Stimulated activated CD8-positive, alpha-beta memory T cell treated with anti-CD3 and anti-CD28 coated beads, Interleukin-15, amount 100 ng/mL, for 1 hour (primary cell): Measurements from ENCODE around the gene DMRTC2.
A peak's percentile ranks its signal among the peaks of the same experiment; 100 is the strongest.

ENCODE experiments used
- DNase-seq: peaks from one replicate; pipeline ENCODE4 v3.0.0-alpha.2; 2020; ENCODE audit warnings: low read depth

The DMRTC2 gene

GRCh38 chr19:41847351-41848105 lies 2.7 kb downstream of the DMRTC2 start:
- no peak for DNase-seq

DNA sequence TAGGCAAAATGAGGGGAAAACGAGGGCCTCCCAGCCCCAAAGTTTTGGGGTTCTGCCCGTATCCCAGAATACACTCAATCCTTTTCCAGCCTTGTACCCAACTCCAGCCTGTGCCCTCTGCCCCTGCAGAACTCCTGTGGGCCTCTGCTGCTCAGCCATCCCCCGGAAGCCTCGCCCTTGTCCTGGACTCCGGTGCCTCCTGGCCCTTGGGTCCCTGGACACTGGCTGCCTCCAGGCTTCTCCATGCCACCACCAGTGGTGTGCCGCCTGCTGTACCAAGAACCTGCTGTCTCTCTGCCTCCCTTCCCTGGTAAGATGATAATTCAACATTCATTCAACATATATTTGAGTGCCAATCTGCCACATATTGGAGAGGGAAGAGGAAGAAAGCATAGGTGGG lies 3.8 kb downstream of the DMRTC2 start:
- DNase-seq = no peak

GRCh38 chr19:41849067-41849466 lies 4.2 kb downstream of the DMRTC2 start:
- DNase-seq = no peak

GRCh38 chr19:41850381-41850780 lies 5.5 kb downstream of the DMRTC2 start:
- no peak for DNase-seq

DNA sequence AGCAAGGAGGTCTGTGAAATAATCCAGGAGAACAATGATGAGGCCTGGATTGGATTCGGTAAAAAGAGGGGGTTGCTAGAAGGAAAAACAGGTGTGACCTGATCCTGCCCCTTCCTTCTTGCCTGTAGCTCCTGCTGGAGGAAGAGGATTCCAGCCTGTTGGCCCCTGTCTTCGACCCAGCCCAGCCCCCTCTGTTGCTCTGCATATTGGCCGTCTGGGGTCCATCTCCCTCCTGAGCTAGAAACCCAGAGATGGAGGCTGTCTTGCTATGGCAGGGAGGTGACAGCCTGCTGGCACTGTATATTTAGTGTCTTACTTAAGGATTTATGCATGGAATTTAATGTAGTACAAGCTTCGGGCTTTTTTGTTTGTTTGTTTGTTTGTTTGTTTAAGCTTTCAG lies 6.6 kb downstream of the DMRTC2 start:
- DNase-seq = no peak

GRCh38 chr19:41853344-41853743 lies 8.5 kb downstream of the DMRTC2 start:
- DNase-seq = no peak

- no peak for DNase-seq
These were observed 8.9 kb downstream of the DMRTC2 start for GRCh38 chr19:41853768-41854167.

- no peak for DNase-seq
These were observed 14.4 kb downstream of the DMRTC2 start for GRCh38 chr19:41859213-41859617.

DNA sequence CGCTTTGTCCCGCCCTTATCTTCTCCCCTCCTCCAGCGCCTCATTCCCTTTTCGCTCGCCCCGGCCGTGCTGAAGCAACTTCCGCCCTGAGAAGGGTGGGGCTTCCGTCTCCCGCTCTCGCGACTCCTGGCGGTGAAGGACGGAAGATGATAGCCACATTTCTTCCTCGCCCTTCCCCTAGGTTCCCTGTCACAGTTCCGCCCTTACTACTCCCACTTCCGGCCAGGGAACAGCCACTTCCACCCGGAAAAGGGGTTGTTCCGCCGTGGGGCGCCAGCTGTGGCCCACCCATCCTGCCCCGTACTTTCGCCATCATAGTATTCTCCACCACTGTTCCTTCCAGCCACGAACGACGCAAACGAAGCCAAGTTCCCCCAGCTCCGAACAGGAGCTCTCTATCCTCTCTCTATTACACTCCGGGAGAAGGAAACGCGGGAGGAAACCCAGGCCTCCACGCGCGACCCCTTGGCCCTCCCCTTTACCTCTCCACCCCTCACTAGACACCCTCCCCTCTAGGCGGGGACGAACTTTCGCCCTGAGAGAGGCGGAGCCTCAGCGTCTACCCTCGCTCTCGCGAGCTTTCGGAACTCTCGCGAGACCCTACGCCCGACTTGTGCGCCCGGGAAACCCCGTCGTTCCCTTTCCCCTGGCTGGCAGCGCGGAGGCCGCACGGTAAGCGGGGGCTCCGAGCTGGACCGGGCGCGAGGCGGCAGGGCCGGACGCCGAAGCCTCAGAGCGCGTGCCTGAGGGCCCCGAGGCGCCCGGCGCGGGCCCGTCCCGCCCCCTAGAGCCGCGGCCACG lies 15.0 kb downstream of the DMRTC2 start, which contains the start of gene RPS19:
Gene RPS19 (plus strand): TSS at position 638 of the 801 bp plus-strand sequence. CDS start 520 bp downstream, outside the sequence.
- peak; percentile 98 for DNase-seq

DNA sequence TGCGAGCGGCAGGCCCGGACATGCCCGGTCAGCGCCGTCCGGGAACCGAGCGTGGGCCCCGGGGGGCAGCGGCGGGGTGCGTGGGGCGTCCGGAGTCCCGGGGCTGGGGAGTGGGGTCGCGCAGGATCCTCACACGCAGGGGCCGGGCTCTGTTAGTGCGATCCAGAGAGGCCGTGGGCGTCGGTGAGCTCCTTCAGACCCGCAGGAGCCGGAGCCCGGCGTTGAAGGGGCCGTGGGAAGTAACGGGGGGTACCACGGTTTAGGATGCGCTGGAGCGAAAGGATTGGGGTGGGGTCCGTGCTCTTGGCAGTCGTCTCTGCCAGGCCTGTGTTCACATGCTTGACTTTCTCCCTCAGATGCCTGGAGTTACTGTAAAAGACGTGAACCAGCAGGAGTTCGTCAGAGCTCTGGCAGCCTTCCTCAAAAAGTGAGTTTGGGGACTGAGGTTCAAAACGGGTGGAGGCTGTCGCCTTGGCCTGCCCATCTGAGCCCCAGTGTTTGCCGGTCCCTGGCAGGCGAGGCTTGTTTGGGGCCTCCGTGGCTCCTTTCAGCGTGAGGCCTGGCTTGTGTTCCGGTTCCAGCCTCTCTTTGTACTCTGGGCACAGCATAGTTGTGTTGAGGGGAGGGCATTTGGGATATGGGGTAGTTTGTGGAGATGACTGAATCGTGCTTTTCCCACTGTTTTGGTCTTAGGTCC lies 15.7 kb downstream of the DMRTC2 start:
- DNase-seq = no peak

DNA sequence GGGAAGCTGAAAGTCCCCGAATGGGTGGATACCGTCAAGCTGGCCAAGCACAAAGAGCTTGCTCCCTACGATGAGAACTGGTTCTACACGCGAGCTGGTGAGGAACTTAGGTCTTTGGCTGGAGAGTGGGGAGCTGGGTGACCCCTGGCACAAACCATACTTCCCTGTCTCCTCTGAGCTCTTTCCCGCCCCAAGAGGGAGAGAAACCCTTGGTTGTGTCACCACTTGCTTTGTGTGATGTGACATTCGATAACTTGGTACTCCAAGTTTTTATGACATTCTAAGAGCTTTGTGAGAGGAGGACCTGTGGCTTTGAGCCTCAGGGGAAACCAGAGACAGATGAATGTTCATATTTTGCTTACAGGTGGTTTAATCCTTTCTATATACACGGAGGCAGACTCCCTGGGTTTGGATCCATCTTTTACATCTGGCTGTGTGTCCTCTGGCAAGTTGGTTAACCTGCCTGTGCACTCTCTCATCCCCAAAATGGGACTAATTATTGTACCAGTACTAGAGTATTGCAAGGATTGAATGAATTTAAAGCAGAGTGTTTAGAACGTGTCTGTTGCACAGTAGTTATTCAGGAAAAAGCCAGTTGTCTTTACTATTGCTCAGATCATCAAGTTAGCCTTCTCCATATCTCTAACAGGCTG lies 16.4 kb downstream of the DMRTC2 start:
- DNase-seq = no peak

DNA sequence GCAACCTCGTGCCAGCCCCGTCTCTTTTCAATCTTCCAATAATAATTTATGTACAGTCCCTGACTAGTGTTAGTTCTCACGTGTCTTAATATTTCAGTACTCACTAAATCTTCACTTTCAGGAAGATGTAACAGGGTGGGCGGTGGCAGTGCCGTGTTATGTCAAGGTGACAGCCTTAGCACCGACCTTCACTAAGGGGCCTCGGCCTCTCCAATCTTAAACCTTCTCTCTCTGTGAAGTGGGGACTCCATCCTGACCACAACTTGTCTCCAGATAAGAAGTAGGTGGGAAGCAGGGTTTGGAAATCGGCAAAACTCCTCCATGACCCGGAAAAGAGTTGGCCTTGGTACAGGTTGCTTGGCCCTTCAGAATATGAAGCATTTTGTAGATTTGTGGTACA lies 17.0 kb downstream of the DMRTC2 start:
- no peak for DNase-seq

DNA sequence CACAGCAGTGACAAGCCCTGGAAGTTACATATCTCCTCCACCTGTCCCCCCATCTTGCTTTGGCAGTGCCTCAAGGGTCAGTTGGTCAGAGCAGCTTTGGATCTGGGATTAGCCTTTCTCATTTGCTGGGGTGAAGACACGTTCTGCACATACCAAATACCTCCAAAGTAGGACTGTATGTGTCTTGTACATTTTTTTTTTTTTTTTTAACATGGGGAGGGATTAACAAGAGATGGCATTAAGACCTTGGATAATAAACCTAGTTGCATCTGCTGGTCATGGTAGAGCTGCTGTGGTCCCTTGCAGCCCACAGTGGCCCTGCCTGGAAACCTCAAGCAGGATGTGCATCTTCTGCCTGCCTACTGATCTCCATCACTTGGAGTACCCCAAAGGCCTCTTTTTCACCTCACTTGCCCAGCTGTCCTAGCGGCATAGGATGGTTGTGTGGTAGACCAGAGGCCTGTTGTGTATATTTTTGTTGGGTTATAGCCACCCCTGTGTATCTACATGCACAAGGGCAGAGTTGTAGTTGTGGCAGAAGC lies 17.7 kb downstream of the DMRTC2 start:
- DNase-seq = no peak

GRCh38 chr19:41863209-41863931 lies 18.5 kb downstream of the DMRTC2 start:
- DNase-seq = no peak

- DNase-seq = no peak
These were observed 19.5 kb downstream of the DMRTC2 start for GRCh38 chr19:41864374-41864773.

- no peak for DNase-seq
These were observed 21.4 kb downstream of the DMRTC2 start for GRCh38 chr19:41866284-41866683.

- no peak for DNase-seq
These were observed 23.5 kb downstream of the DMRTC2 start for GRCh38 chr19:41868120-41868988.

- no peak for DNase-seq
These were observed 24.1 kb downstream of the DMRTC2 start for GRCh38 chr19:41868989-41869300.

DNA sequence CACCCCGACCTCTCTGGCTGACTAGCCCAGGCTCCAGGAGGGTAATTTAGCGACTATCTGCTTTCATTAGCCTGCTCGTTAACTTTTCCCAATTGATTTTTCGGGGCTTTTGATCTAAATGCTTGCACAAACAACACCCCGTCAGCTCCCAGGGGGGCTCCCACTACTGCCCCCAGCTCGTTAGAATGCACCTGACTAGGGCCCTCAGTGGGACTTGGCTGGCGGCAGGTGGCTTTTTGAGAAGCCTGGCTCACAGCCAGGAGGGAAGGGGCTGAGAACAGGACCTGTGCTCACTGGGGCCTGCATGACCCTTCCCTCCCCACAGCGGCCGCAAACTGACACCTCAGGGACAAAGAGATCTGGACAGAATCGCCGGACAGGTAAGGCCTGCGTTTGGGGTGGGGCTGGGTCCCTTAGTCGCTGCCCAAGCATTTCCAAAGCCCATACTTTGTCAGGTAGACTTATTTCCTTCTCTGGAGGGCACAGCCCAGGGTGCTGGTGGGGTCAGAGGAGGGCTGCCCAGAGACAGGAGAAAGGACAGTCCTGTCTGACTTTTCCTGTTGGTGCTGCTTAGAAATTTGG lies 24.6 kb downstream of the DMRTC2 start:
- no peak for DNase-seq

GRCh38 chr19:41870401-41870873 lies 25.6 kb downstream of the DMRTC2 start:
- DNase-seq = no peak
